ENCODE measurements around the gene BOD1L1.

BOD1L1 gene

DNA sequence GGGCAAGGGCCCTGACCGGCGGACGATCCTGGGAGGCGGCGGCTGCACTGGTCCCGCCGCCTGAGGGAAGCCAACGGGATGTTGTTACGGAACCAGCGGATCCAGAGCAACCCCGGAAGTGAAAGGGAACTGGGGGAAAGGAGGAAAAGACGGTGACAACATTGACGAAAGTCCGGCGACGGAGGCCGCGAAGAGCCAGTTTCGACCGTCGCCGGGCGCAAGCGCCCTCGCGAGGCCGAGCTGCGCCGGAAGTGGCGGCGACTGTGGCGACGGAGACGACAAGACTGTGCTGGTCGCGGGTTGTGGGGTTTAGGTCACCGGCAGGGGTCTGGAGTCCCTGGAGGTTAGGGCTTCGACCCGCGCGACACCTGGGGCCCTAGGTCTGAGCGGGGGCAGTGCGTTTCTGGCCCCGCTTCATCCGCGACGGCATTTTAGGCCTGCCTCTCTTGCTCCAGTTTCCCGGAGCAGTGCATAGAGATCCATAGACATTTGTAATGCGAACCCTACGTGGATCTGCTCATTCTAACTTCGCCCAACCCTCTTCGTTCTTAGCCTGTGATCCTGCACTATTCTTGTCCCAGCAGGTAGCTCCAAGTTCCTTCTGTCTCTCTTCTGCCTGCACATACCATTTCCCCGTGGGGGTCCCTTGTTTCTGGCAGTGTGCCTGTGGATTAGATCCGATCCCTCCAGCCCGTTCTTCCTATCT is at the start of gene BOD1L1:
TSS of gene BOD1L1 (minus strand) at position 120 of the 706 bp plus-strand sequence. CDS start 138 bp downstream, outside the sequence.
- Mint-ChIP-seq H3K36me3 (no peaks in the 10 kb centered on the region), H3K4me1 (ENCODE audit: low read depth) (peaks cover 42% of the 10 kb centered on the region), H3K4me3 (peak within 1 kb of the TSS; percentile 99), H3K9me3 (ENCODE audit: low read depth) (no peaks in the 10 kb centered on the region), H3K27me3 (no peaks in the 10 kb centered on the region), H3K27ac (peak within 1 kb of the TSS; percentile 98)

DNA sequence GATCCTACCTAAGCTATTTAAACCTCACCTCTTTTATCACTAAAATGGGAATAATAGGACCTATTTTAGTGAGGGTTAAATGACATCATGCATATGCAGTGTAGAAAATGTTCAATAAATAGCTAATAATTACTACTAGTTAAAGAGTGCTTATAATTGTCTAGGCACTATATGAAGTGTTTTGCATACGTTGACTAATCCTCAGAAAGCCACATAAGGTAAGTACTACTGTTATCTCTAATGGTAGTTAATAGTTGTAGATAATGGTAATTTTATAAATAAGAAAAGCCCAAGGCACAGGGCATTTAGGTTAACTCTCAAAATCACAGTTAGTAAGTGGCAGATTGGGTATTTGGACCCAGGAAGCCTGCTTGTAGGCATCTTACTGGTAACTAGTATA is 47.4 kb upstream of the BOD1L1 start:
- H3K36me3 Mint-ChIP-seq, result no peaks in the 10 kb centered on the region
- H3K9me3 Mint-ChIP-seq (ENCODE audit: low read depth), result peaks cover 28% of the 10 kb centered on the region
- H3K27me3 Mint-ChIP-seq, result peaks cover 4% of the 10 kb centered on the region
- H3K4me1 Mint-ChIP-seq (ENCODE audit: low read depth), result no peaks in the 10 kb centered on the region
- no peak overlapping the region for H3K4me3 Mint-ChIP-seq
- H3K27ac Mint-ChIP-seq, result no peak overlapping the region

GRCh38 chr4:13673167-13673566 is 45.6 kb upstream of the BOD1L1 start:
- H3K4me3 Mint-ChIP-seq, result no peak overlapping the region
- peaks cover 17% of the 10 kb centered on the region for H3K9me3 Mint-ChIP-seq (ENCODE audit: low read depth)
- no peaks in the 10 kb centered on the region for H3K36me3 Mint-ChIP-seq
- peaks cover 7% of the 10 kb centered on the region for H3K27me3 Mint-ChIP-seq
- no peak overlapping the region for H3K27ac Mint-ChIP-seq
- no peaks in the 10 kb centered on the region for H3K4me1 Mint-ChIP-seq (ENCODE audit: low read depth)

- peaks cover 7% of the 10 kb centered on the region for H3K27me3 Mint-ChIP-seq
- no peaks in the 10 kb centered on the region for H3K4me1 Mint-ChIP-seq (ENCODE audit: low read depth)
- H3K9me3 Mint-ChIP-seq (ENCODE audit: low read depth), result peaks cover 8% of the 10 kb centered on the region
- no peaks in the 10 kb centered on the region for H3K36me3 Mint-ChIP-seq
- H3K4me3 Mint-ChIP-seq, result no peak overlapping the region
- no peak overlapping the region for H3K27ac Mint-ChIP-seq
Observed at GRCh38 chr4:13670456-13671160, 43.1 kb upstream of the BOD1L1 start.

DNA sequence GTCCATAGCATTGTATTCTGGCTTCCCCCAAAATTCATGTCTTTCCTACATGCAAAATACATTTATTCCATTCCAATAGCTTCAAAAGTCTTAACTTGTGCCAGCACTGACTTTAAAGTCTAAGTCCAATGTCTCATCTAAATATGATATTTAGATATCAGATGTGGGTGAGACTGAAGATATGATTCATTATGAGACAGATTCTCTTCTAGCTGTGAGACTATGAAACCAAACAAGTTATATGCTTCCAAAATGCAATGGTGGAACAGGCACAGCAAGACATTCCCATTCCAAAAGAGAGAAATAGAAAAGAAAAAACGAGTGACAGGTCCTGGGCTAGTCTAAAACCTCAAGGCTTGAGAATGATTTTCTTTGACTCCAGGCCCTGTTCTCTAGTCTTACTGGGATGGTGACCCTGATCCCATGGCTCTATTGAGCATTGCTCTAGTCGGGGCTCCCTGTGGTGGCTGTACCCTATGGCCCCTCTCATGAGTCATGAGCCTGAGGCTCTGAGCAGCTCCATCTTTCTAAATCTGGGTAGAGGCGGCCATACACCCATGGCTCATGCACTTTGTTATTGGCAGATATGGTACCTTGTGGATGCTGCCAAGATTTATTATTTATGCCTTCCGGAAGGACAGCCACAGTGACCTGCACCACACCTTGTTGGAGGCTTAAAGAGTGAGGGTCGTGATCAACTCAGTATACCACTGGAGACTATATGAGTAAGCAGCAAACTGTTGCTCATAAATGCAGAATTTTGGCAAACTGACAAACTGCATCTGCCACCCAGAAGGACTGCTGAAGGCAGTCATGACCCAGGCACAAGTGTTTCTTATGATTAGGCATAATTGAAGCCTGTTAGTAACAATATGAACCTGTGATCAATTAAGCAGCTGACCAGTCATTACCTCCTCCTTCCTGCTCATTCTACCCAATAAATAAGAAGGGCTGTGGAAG is 38.5 kb upstream of the BOD1L1 start:
- Mint-ChIP-seq H3K36me3 (no peaks in the 10 kb centered on the region), H3K4me3 (no peak overlapping the region), H3K9me3 (ENCODE audit: low read depth) (no peaks in the 10 kb centered on the region), H3K4me1 (ENCODE audit: low read depth) (no peaks in the 10 kb centered on the region), H3K27ac (no peak overlapping the region), H3K27me3 (peaks cover 3% of the 10 kb centered on the region)

GRCh38 chr4:13659341-13660070 is 32.0 kb upstream of the BOD1L1 start:
- H3K27me3 Mint-ChIP-seq, result no peaks in the 10 kb centered on the region
- H3K27ac Mint-ChIP-seq, result no peak overlapping the region
- no peaks in the 10 kb centered on the region for H3K9me3 Mint-ChIP-seq (ENCODE audit: low read depth)
- H3K36me3 Mint-ChIP-seq, result no peaks in the 10 kb centered on the region
- H3K4me3 Mint-ChIP-seq, result no peak overlapping the region
- peaks cover 12% of the 10 kb centered on the region for H3K4me1 Mint-ChIP-seq (ENCODE audit: low read depth)

DNA sequence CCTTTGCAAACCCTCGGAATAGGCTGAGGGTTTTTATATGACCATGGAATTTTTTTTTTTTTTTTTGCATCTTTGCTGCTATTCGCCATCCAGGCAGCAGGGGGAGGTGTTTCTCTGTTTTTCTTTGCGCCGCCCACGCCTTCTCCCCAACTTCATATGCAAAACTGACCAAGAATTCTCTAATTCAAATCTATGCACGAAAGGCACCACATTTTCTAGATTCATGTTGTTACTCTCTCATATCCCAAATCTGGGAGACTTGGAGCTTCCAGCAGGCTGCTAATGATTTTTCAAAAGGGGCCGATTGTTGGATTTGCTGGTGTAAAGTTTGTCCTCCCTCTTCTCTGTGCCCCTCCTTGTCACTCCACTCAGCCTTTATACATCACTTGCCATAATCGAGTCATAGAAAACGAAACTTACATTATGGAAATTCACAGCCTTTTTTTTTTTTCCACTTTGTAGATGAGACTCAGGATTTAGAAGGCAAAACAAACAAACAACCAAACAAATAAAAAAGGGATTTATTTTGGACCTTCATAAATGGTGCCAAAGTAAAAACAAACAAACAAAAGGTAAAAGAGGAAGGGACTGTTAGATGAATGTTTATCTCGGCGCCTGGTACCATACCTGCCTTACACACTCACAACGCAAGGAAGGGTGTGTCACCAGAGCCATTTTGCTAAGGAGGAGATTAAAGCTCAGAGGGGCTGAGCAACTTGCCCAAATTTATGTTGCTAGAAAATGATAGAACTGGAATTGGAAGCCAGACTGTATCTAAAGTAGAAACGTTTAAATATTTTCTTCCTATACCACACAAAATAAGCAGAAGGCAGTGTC is 29.3 kb upstream of the BOD1L1 start:
- no peaks in the 10 kb centered on the region for H3K9me3 Mint-ChIP-seq (ENCODE audit: low read depth)
- peak overlapping the region; percentile 88 for H3K4me3 Mint-ChIP-seq
- no peaks in the 10 kb centered on the region for H3K27me3 Mint-ChIP-seq
- H3K27ac Mint-ChIP-seq, result peak overlapping the region; percentile 66
- H3K36me3 Mint-ChIP-seq, result no peaks in the 10 kb centered on the region
- peaks cover 17% of the 10 kb centered on the region for H3K4me1 Mint-ChIP-seq (ENCODE audit: low read depth)

- no peak overlapping the region for H3K27ac Mint-ChIP-seq
- no peaks in the 10 kb centered on the region for H3K36me3 Mint-ChIP-seq
- no peaks in the 10 kb centered on the region for H3K9me3 Mint-ChIP-seq (ENCODE audit: low read depth)
Observed at GRCh38 chr4:13654162-13654797, 26.8 kb upstream of the BOD1L1 start.

GRCh38 chr4:13653766-13654161 is 26.2 kb upstream of the BOD1L1 start:
- peaks cover 17% of the 10 kb centered on the region for H3K4me1 Mint-ChIP-seq (ENCODE audit: low read depth)
- no peaks in the 10 kb centered on the region for H3K36me3 Mint-ChIP-seq
- H3K9me3 Mint-ChIP-seq (ENCODE audit: low read depth), result no peaks in the 10 kb centered on the region
- H3K27me3 Mint-ChIP-seq, result peaks cover 4% of the 10 kb centered on the region
- H3K27ac Mint-ChIP-seq, result no peak overlapping the region
- H3K4me3 Mint-ChIP-seq, result no peak overlapping the region

More at GRCh38 chr4:13654162-13654797, 26.8 kb upstream of the BOD1L1 start:
- H3K4me1 Mint-ChIP-seq (ENCODE audit: low read depth), result peaks cover 17% of the 10 kb centered on the region
- H3K4me3 Mint-ChIP-seq, result peak overlapping the region; percentile 85
- no peaks in the 10 kb centered on the region for H3K27me3 Mint-ChIP-seq

- Mint-ChIP-seq H3K9me3 (ENCODE audit: low read depth) (no peaks in the 10 kb centered on the region), H3K36me3 (no peaks in the 10 kb centered on the region), H3K4me1 (ENCODE audit: low read depth) (peaks cover 3% of the 10 kb centered on the region), H3K27ac (no peak overlapping the region), H3K4me3 (no peak overlapping the region), H3K27me3 (peaks cover 19% of the 10 kb centered on the region)
Observed at GRCh38 chr4:13647031-13647430, 19.5 kb upstream of the BOD1L1 start.

DNA sequence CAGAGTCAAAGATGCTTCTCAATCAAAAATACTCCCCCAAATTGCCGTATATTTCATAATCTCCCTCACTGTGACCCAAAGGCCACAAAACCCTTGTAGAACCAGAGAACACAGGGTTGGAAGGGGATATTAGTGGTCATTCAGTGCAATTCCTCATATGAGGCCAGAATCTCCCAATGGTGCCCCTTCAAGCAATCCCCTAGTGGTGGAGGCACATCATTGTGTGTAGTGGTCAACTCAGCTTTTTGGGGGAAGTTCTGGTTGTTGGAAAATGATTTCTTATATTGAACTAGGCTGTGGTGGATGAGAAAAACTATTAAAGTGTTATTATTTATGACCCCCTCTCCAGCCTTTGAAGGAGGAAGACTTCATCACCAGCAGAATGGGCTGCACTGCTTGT is 17.6 kb upstream of the BOD1L1 start:
- Mint-ChIP-seq H3K4me1 (ENCODE audit: low read depth) (peaks cover 3% of the 10 kb centered on the region), H3K27me3 (peaks cover 22% of the 10 kb centered on the region), H3K9me3 (ENCODE audit: low read depth) (no peaks in the 10 kb centered on the region), H3K4me3 (no peak overlapping the region), H3K27ac (no peak overlapping the region), H3K36me3 (no peaks in the 10 kb centered on the region)

- peaks cover 3% of the 10 kb centered on the region for H3K4me1 Mint-ChIP-seq (ENCODE audit: low read depth)
- H3K9me3 Mint-ChIP-seq (ENCODE audit: low read depth), result no peaks in the 10 kb centered on the region
- H3K27me3 Mint-ChIP-seq, result peaks cover 31% of the 10 kb centered on the region
- H3K27ac Mint-ChIP-seq, result no peak overlapping the region
- H3K4me3 Mint-ChIP-seq, result no peak overlapping the region
- H3K36me3 Mint-ChIP-seq, result no peaks in the 10 kb centered on the region
Observed at GRCh38 chr4:13642170-13642950, 14.8 kb upstream of the BOD1L1 start.

- Mint-ChIP-seq H3K27ac (no peak overlapping the region), H3K9me3 (ENCODE audit: low read depth) (no peaks in the 10 kb centered on the region), H3K4me3 (no peak overlapping the region), H3K27me3 (peaks cover 31% of the 10 kb centered on the region), H3K4me1 (ENCODE audit: low read depth) (no peaks in the 10 kb centered on the region), H3K36me3 (no peaks in the 10 kb centered on the region)
Observed at GRCh38 chr4:13641084-13641483, 13.6 kb upstream of the BOD1L1 start.

All from activated naive CD8-positive, alpha-beta T cell (primary cell).